GM03348 (cell line): ENCODE data around the gene IMPG1.

Experiments
- DNase-seq: peaks from one replicate; pipeline ENCODE4 v3.0.0; 2012; ENCODE audit warnings: low spot score

Gene IMPG1

GRCh38 chr6:75892384-75892783, 180.1 kb downstream of the IMPG1 start:
- DNase-seq, result no peak

- no peak for DNase-seq
Measured at GRCh38 chr6:75884822-75885221, 187.6 kb downstream of the IMPG1 start.

GRCh38 chr6:75882734-75883133, 189.7 kb downstream of the IMPG1 start:
- peak; percentile 29 for DNase-seq

- DNase-seq, result no peak
Measured at GRCh38 chr6:75880305-75880704, 192.2 kb downstream of the IMPG1 start.

GRCh38 chr6:75876152-75876551, 196.3 kb downstream of the IMPG1 start:
- no peak for DNase-seq

GRCh38 chr6:75874224-75874623, 198.2 kb downstream of the IMPG1 start:
- no peak for DNase-seq
